ENCODE data around the gene PRAMEF26.
"Not testable (repeated sequence)": the region's sequence is repeated elsewhere in the genome, so short reads cannot be mapped to it uniquely, and the experiment has no call there.

PRAMEF26 gene

GRCh38 chr1:13155909-13156308, at the start of gene PRAMEF26:
PRAMEF26 (minus strand) TSS chr1:13156009; CDS start chr1:13153095, 2,914 bp downstream.
- not testable (repeated sequence) for H2AFZ ChIP-seq (ENCODE audit: low read depth, low read length); H3K36me3 ChIP-seq (ENCODE audit: insufficient read depth, low read length); H3K4me1 ChIP-seq (ENCODE audit: insufficient read depth, low read length); H3K4me3 ChIP-seq (ENCODE audit: low read length); H3K9me3 ChIP-seq (ENCODE audit: low read length); H3K27me3 ChIP-seq (ENCODE audit: insufficient read depth, low read length)

DNA sequence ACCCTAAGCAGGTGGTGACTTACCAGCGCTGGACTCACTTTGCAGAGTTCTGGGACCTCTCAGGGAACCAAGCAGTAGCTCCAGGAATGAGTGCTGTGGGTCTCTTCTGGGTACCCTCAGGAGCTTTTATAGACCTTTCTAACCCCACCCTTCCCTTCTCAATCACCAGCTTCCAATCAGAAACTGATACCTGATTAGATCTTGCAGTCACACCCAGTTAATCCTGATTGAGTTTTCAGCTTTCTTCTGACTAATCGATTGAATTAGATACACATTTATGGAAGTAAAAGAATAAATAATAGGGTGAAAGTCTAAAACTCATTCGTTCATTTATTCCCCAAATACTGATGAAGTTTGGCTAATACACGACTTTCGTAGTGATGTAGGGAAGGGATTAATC, 45.5 kb upstream of the PRAMEF26 start, which contains the start of gene PRAMEF13:
Gene PRAMEF13 (minus strand): TSS at position 101 of the 400 bp plus-strand sequence. CDS start 1,820 bp downstream, outside the sequence.
- not testable (repeated sequence) for H3K9me3 ChIP-seq (ENCODE audit: low read length); H2AFZ ChIP-seq (ENCODE audit: low read depth, low read length); H3K36me3 ChIP-seq (ENCODE audit: insufficient read depth, low read length); H3K27me3 ChIP-seq (ENCODE audit: insufficient read depth, low read length); H3K4me3 ChIP-seq (ENCODE audit: low read length); H3K4me1 ChIP-seq (ENCODE audit: insufficient read depth, low read length)

- H3K36me3 ChIP-seq (ENCODE audit: insufficient read depth, low read length); H3K4me1 ChIP-seq (ENCODE audit: insufficient read depth, low read length); H2AFZ ChIP-seq (ENCODE audit: low read depth, low read length); H3K9me3 ChIP-seq (ENCODE audit: low read length); H3K4me3 ChIP-seq (ENCODE audit: low read length); H3K27me3 ChIP-seq (ENCODE audit: insufficient read depth, low read length): not testable (repeated sequence)
Measured at GRCh38 chr1:13171548-13171947, 15.7 kb upstream of the PRAMEF26 start, which contains the start of gene PRAMEF9. PRAMEF9 (plus strand) TSS chr1:13171848; CDS start chr1:13175281, 3,433 bp downstream.

DNA sequence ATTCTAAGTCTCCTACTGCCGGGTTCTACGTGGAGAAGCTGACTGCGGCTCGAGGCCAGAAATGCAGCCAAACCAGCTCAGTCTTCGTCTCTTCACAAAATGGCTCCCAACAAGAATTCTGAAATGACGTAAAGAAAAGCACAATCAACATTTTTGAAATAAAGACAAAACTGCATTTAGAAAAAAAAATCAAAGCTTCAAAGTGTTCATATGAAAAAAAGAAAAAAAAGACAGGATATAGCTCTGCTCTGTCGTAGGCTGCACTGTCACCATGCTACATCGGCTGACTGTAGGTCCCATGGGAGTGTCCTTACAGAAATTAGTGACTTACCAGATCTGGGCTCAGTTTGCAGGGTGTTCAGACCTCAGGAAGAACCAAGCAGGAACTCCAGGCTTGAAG, 9.7 kb upstream of the PRAMEF26 start, which contains the start of gene HNRNPCL4:
Gene HNRNPCL4 (minus strand): TSS at position 101 of the 400 bp plus-strand sequence. CDS start 164 bp downstream, outside the sequence.
- not testable (repeated sequence) for H3K27me3 ChIP-seq (ENCODE audit: insufficient read depth, low read length); H3K4me3 ChIP-seq (ENCODE audit: low read length); H3K36me3 ChIP-seq (ENCODE audit: insufficient read depth, low read length); H3K9me3 ChIP-seq (ENCODE audit: low read length); H3K4me1 ChIP-seq (ENCODE audit: insufficient read depth, low read length); H2AFZ ChIP-seq (ENCODE audit: low read depth, low read length)

GRCh38 chr1:13116754-13117153, 39.1 kb downstream of the PRAMEF26 start, which contains the start of gene HNRNPCL2:
HNRNPCL2 (minus strand) TSS chr1:13116854; CDS start chr1:13116400, 454 bp downstream.
- not testable (repeated sequence) for H3K4me3 ChIP-seq (ENCODE audit: low read length); H3K9me3 ChIP-seq (ENCODE audit: low read length); H2AFZ ChIP-seq (ENCODE audit: low read depth, low read length); H3K36me3 ChIP-seq (ENCODE audit: insufficient read depth, low read length); H3K27me3 ChIP-seq (ENCODE audit: insufficient read depth, low read length); H3K4me1 ChIP-seq (ENCODE audit: insufficient read depth, low read length)

Measured in neuron (in vitro differentiated cells).